GM12878 (cell line): ENCODE measurements around the gene SLC41A1. TPM values are rescaled to one million over a fixed set of nuclear protein-coding genes. Genes with fewer than 3 reads are reported as not detected.

Experiments
- ATAC-seq: fragments of 200-7000 bp; cut with Tn5 transposase; 3 replicates; pipeline ENCODE4 v1.9.1; 2020; ENCODE audit warnings: mild to moderate bottlenecking, moderate library complexity
- BruUV-seq: library from RNA; stranded (reverse); fragments of 400-500 nt; replicated peaks from 2 replicates; lab custom pipeline; 2021; lab: Mats Ljungman, UMichigan
- CTCF ChIA-PET: fragments of 300-600 bp; sonication (Branson Sonifier 250); formaldehyde crosslinking; extraction: SDS; loops from one replicate; lab custom pipeline; 2021; ENCODE audit warnings: inconsistent platforms; lab: Yijun Ruan, JAX
- POLR2A ChIA-PET: fragments of 350-600 bp; formaldehyde crosslinking; extraction: SDS; loops from one replicate; lab custom pipeline; 2021; ENCODE audit warnings: inconsistent platforms; lab: Charles Lee
- RAD21 ChIA-PET: fragments of 300-600 bp; sonication (Branson Sonifier 250); formaldehyde crosslinking; loops from one replicate; lab custom pipeline; 2023; ENCODE audit warnings: antibody characterized with exemption; ENCODE audit not compliant: unreplicated experiment; lab: Charles Lee
- SMC1A ChIA-PET: fragments of 300-600 bp; sonication (Branson Sonifier 250); formaldehyde crosslinking; loops from one replicate; lab custom pipeline; 2023; ENCODE audit not compliant: unreplicated experiment, uncharacterized antibody; lab: Charles Lee
- DNase-seq: peaks from one replicate; pipeline ENCODE4 v3.0.0-alpha.2; 2011; ENCODE audit warnings: low read depth, low spot score
- FAIRE-seq: peaks from 3 replicates; lab custom pipeline; 2011; peaks lifted over from hg19 to GRCh38; lab: Jason Lieb, UNC
- H2AFZ ChIP-seq: 2 replicates; pipeline ENCODE4 v1.6.0; 2011; ENCODE audit warnings: low read depth, low read length, control low read depth; ENCODE audit not compliant: control insufficient read depth
- H3K27ac ChIP-seq: 2 replicates; pipeline ENCODE4 v1.5.1; 2011; ENCODE audit warnings: control low read depth; ENCODE audit not compliant: control insufficient read depth, insufficient read depth
- H3K27me3 ChIP-seq, 2 experiments: replicated peaks in 1 of 2; 2 replicates each; pipeline versions ENCODE4 v1.6.0 to v1.6.1; 2011; ENCODE audit warnings: low read length in 1 of 2; ENCODE audit not compliant: control insufficient read depth in 2 of 2, insufficient read depth in 2 of 2
- H3K36me3 ChIP-seq, 2 experiments: 2 replicates each; pipeline ENCODE4 v1.5.1; 2011; ENCODE audit warnings: low read length in 1 of 2; ENCODE audit not compliant: control insufficient read depth in 2 of 2, insufficient read depth in 2 of 2
- H3K4me1 ChIP-seq: 2 replicates; pipeline ENCODE4 v1.6.1; 2011; ENCODE audit warnings: mild to moderate bottlenecking, low read length, moderate library complexity, mixed read lengths; ENCODE audit not compliant: control insufficient read depth, insufficient read depth
- H3K4me2 ChIP-seq: 2 replicates; pipeline ENCODE4 v1.6.0; 2011; ENCODE audit warnings: control low read depth; ENCODE audit not compliant: control insufficient read depth, insufficient read depth
- H3K4me3 ChIP-seq: fragments of 200-600 bp; sonication (generic); 2 replicates; pipeline ENCODE4 v1.5.1; 2016
- H3K79me2 ChIP-seq: 2 replicates; pipeline ENCODE4 v1.6.0; 2011; ENCODE audit warnings: low read length; ENCODE audit not compliant: control insufficient read depth, insufficient read depth
- H3K9ac ChIP-seq: 2 replicates; pipeline ENCODE4 v1.8.0; 2011; ENCODE audit warnings: low read length, control low read depth, mixed read lengths; ENCODE audit not compliant: control insufficient read depth, insufficient read depth
- H3K9me3 ChIP-seq: replicated peaks from 3 replicates; pipeline ENCODE4 v1.5.1; 2011; ENCODE audit warnings: mild to moderate bottlenecking, low read length; ENCODE audit not compliant: control insufficient read depth, insufficient read depth
- H4K20me1 ChIP-seq: 2 replicates; pipeline ENCODE4 v1.6.0; 2011; ENCODE audit not compliant: control insufficient read depth, insufficient read depth
- ASH2L ChIP-seq: fragments of 300-600, 200-600 bp; sonication (generic); IDR thresholded peaks from 2 replicates; pipeline ENCODE4 v1.6.1; 2017; ENCODE audit warnings: low read depth, mild to moderate bottlenecking, borderline replicate concordance
- BCL11A ChIP-seq: IDR thresholded peaks from 2 replicates; pipeline ENCODE4 v1.6.1; 2011; ENCODE audit warnings: low read depth, low read length
- CHD2 ChIP-seq: IDR thresholded peaks from 2 replicates; pipeline ENCODE4 v1.6.1; 2011; ENCODE audit warnings: low read depth, low read length, improper control_type of control experiment, borderline replicate concordance
- CUX1 ChIP-seq: IDR thresholded peaks from 2 replicates; pipeline ENCODE4 v1.6.1; 2012; ENCODE audit warnings: improper control_type of control experiment, low read depth, low read length; ENCODE audit not compliant: insufficient replicate concordance
- IKZF1 ChIP-seq: fragments of 450-650 bp; conservative IDR thresholded peaks from 2 replicates; pipeline ENCODE4 v1.6.1; 2017; ENCODE audit warnings: antibody characterized with exemption, mild to moderate bottlenecking
- MLLT1 ChIP-seq: fragments of 450-650 bp; IDR thresholded peaks from 2 replicates; pipeline ENCODE4 v1.6.1; 2016; ENCODE audit warnings: mild to moderate bottlenecking
- RBBP5 ChIP-seq: fragments of 200-600 bp; sonication (generic); conservative IDR thresholded peaks from 2 replicates; pipeline ENCODE4 v1.6.1; 2016
- ZNF207 ChIP-seq: fragments of 450-650 bp; IDR thresholded peaks from 2 replicates; pipeline ENCODE4 v1.6.1; 2014; ENCODE audit warnings: antibody characterized with exemption, mild to moderate bottlenecking, borderline replicate concordance
- in situ Hi-C: fragments of 300-500 bp; cut with MboI; formaldehyde crosslinking; loops from 9 replicates; pipeline ENCODE4 v1.14.3; 2018; ENCODE audit warnings: mixed read lengths
- intact Hi-C: fragments of 100-400 bp; cut with micrococcal nuclease; formaldehyde crosslinking; loops from one replicate; pipeline ENCODE4 v1.14.2; 2022; ENCODE audit not compliant: unreplicated experiment
- polyA plus RNA-seq, 11 experiments: library from polyadenylated mRNA; depleted of rRNA in 4 of 11; unstranded in 6 of 11; stranded (reverse) in 5 of 11; fragments of >200 nt; fragmentation: Nextera tagmentation in 4 of 11; fragmentation: Illumina TruSeq in 1 of 11; extraction: Ambion mirVana in 4 of 11; extraction: Trizol in 1 of 11; gene quantifications; 1 replicate in 1 of 11; 2 replicates in 10 of 11; pipeline versions ENCODE4 v1.2.1 to v1.2.3, GENCODE V29; 2011 to 2016; ENCODE audit warnings: inconsistent platforms in 2 of 11, missing spikeins in 2 of 11, low read depth in 1 of 11
- total RNA-seq, 4 experiments: library from RNA; depleted of rRNA in 3 of 4; stranded (reverse); fragments of >200 nt in 3 of 4; fragmentation: Illumina TruSeq in 1 of 4; extraction: Trizol in 1 of 4; gene quantifications; 2 replicates each; pipeline versions ENCODE4 v1.2.1 to v1.2.3, GENCODE V29; 2013 to 2021
- TF ChIP-seq, protein P1 (sequence below): IDR thresholded peaks from 2 replicates; pipeline ENCODE4 v1.6.1; 2011; ENCODE audit warnings: mild to moderate bottlenecking, low read depth, low read length, moderate library complexity; ENCODE audit not compliant: insufficient replicate concordance

SLC41A1 gene
- total and polyA plus RNA-seq, 10 of the 15 experiments (the other 5 are each of a cell fraction or from before 2014, with no cell fraction given): 0.13 to 11.3 (median 0.42) TPM

DNA sequence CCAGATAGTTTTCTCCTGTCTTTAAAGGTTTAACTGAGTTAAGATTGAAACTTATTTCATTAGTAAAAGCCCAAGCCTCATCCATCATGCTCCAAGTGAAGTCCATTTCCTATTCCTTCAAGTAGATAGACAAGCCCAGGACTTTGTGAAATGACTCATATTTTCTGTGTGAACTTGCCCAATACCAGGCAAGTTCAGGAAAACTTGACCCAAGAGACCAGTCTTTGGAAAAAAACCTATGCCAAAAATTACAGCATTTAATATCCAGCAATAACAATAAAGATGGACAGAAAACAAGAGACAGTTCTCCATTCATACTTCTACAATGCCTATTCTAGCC, 37.3 kb downstream of the SLC41A1 start:
- Histone ChIP-seq H3K27ac (no peak overlapping the region), H4K20me1 (no peaks in the 10 kb centered on the region), H3K4me2 (peak overlapping the region; percentile 90), H3K4me3 (peak overlapping the region; percentile 88; the same call in 1 of the 2 replicates), H3K27me3 (no peaks in the 10 kb centered on the region), H3K4me1 (peaks cover 12% of the 10 kb centered on the region), H3K36me3 (no peaks in the 10 kb centered on the region), H3K9me3 (no peaks in the 10 kb centered on the region), H3K79me2 (peaks cover 9% of the 10 kb centered on the region), H2AFZ (peak overlapping the region; percentile 68), H3K9ac (no peak overlapping the region; the same call in 1 of the 2 replicates)
- no TSS peak for BruUV-seq
- in situ Hi-C loops: no loop called here
- ChIA-PET CTCF (interaction anchor here (0.9 to 7.4 kb wide), 11 partner anchors 9 to 330 kb away, joined by 3 to 59 read pairs (median 5); no protein-coding TSS in a partner anchor), RAD21 (interaction anchor here (0.8 to 5.0 kb wide), 7 partner anchors 25 to 202 kb away, joined by 3 to 56 read pairs (median 3); no protein-coding TSS in a partner anchor), POLR2A (interaction anchor here (0.8 to 3.1 kb wide), 6 partner anchors 27 to 35 kb away, joined by 3 to 21 read pairs (median 4); partner anchors contain the start of gene NUCKS1), SMC1A (interaction anchor here (0.8 to 4.6 kb wide), 10 partner anchors 10 to 117 kb away, joined by 3 to 28 read pairs (median 5); no protein-coding TSS in a partner anchor)
- FAIRE-seq: no peak
- intact Hi-C loops: no loop called here
- ATAC-seq: no peak
- no peak for TF ChIP-seq ASH2L
- TF ChIP-seq IKZF1: no peak
- TF ChIP-seq, protein P1, sequence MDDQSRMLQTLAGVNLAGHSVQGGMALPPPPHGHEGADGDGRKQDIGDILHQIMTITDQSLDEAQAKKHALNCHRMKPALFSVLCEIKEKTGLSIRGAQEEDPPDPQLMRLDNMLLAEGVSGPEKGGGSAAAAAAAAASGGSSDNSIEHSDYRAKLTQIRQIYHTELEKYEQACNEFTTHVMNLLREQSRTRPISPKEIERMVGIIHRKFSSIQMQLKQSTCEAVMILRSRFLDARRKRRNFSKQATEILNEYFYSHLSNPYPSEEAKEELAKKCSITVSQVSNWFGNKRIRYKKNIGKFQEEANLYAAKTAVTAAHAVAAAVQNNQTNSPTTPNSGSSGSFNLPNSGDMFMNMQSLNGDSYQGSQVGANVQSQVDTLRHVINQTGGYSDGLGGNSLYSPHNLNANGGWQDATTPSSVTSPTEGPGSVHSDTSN: no peak
- TF ChIP-seq BCL11A: no peak
- TF ChIP-seq RBBP5: no peak
- TF ChIP-seq MLLT1: no peak
- TF ChIP-seq ZNF207: no peak
- no peak for TF ChIP-seq CUX1
- TF ChIP-seq CHD2: no peak
- no peak for DNase-seq
